K562 (cell line): ENCODE data around the gene CISD3. TPM values are rescaled to one million over a fixed set of nuclear protein-coding genes. Genes with fewer than 3 reads are reported as not detected.

ENCODE experiments used
- MYBL2 ChIP-seq, 2 experiments: fragments of 450-650 bp in 1 of 2; sonication (generic) in 1 of 2; formaldehyde crosslinking in 1 of 2; IDR thresholded peaks; 2 replicates each; pipeline versions ENCODE4 v1.6.1 to v1.8.1; 2017 to 2022; ENCODE audit warnings: borderline replicate concordance in 1 of 2, inconsistent platforms in 1 of 2, low read depth in 1 of 2, mild to moderate bottlenecking in 1 of 2, missing genetic modification reagents in 1 of 2, moderate library complexity in 1 of 2
- NR2C2 ChIP-seq, 2 experiments: fragments of 200-800 bp in 1 of 2; sonication (Bioruptor generic) in 1 of 2; sonication (generic) in 1 of 2; formaldehyde crosslinking in 1 of 2; IDR thresholded peaks; 2 replicates each; pipeline versions ENCODE4 v1.6.1 to v1.8.0; 2016 to 2022; ENCODE audit warnings: mild to moderate bottlenecking in 1 of 2, missing compliant biosample characterization in 1 of 2, missing genetic modification characterization in 1 of 2, missing genetic modification reagents in 1 of 2
- ZNF764 ChIP-seq: fragments of 250-450 bp; sonication (Bioruptor Pico); IDR thresholded peaks from 2 replicates; pipeline ENCODE4 v1.4.0; 2020; ENCODE audit warnings: low read depth, mild to moderate bottlenecking, moderate library complexity
- polyA plus RNA-seq, 8 experiments: library from polyadenylated mRNA; depleted of rRNA in 4 of 8; stranded (reverse) in 5 of 8; unstranded in 3 of 8; fragments of >200 nt; fragmentation: Nextera tagmentation in 2 of 8; fragmentation: Illumina TruSeq in 1 of 8; extraction: Ambion mirVana in 2 of 8; extraction: Trizol in 1 of 8; gene quantifications; 2 replicates each; pipeline versions ENCODE4 v1.2.1 to v1.2.3, GENCODE V29; 2011 to 2014; ENCODE audit warnings: inconsistent platforms in 1 of 8, missing spikeins in 1 of 8
- total RNA-seq, 7 experiments: library from RNA; depleted of rRNA in 6 of 7; stranded (reverse); fragments of >200 nt in 6 of 7; fragmentation: Illumina TruSeq in 2 of 7; extraction: Trizol in 2 of 7; gene quantifications; 2 replicates each; pipeline versions ENCODE4 v1.2.1 to v1.2.3, GENCODE V29; 2011 to 2021; ENCODE audit warnings: low replicate concordance in 1 of 7
- TF ChIP-seq, protein P1 (sequence below): sonication (generic); formaldehyde crosslinking; IDR thresholded peaks from 2 replicates; pipeline ENCODE4 v1.8.0; 2023; ENCODE audit warnings: missing genetic modification reagents, mild to moderate bottlenecking, borderline replicate concordance
- TF ChIP-seq, protein P2 (sequence below): fragments of 450-650 bp; IDR thresholded peaks from 2 replicates; pipeline ENCODE4 v1.6.1; 2016; ENCODE audit warnings: mild to moderate bottlenecking, moderate library complexity
- TF ChIP-seq, protein P3 (sequence below): fragments of 200-800 bp; sonication (Bioruptor generic); IDR thresholded peaks from 2 replicates; pipeline ENCODE4 v1.6.1; 2017; ENCODE audit warnings: missing genetic modification characterization, missing compliant biosample characterization

Gene CISD3
- total and polyA plus RNA-seq, 9 of the 15 experiments (the other 6 are each of a cell fraction or from before 2014, with no cell fraction given), result 5.0 to 60.7 (median 15.7) TPM

GRCh38 chr17:38747463-38748148 lies 17.5 kb downstream of the CISD3 start (continued):
- TF ChIP-seq, protein P1, sequence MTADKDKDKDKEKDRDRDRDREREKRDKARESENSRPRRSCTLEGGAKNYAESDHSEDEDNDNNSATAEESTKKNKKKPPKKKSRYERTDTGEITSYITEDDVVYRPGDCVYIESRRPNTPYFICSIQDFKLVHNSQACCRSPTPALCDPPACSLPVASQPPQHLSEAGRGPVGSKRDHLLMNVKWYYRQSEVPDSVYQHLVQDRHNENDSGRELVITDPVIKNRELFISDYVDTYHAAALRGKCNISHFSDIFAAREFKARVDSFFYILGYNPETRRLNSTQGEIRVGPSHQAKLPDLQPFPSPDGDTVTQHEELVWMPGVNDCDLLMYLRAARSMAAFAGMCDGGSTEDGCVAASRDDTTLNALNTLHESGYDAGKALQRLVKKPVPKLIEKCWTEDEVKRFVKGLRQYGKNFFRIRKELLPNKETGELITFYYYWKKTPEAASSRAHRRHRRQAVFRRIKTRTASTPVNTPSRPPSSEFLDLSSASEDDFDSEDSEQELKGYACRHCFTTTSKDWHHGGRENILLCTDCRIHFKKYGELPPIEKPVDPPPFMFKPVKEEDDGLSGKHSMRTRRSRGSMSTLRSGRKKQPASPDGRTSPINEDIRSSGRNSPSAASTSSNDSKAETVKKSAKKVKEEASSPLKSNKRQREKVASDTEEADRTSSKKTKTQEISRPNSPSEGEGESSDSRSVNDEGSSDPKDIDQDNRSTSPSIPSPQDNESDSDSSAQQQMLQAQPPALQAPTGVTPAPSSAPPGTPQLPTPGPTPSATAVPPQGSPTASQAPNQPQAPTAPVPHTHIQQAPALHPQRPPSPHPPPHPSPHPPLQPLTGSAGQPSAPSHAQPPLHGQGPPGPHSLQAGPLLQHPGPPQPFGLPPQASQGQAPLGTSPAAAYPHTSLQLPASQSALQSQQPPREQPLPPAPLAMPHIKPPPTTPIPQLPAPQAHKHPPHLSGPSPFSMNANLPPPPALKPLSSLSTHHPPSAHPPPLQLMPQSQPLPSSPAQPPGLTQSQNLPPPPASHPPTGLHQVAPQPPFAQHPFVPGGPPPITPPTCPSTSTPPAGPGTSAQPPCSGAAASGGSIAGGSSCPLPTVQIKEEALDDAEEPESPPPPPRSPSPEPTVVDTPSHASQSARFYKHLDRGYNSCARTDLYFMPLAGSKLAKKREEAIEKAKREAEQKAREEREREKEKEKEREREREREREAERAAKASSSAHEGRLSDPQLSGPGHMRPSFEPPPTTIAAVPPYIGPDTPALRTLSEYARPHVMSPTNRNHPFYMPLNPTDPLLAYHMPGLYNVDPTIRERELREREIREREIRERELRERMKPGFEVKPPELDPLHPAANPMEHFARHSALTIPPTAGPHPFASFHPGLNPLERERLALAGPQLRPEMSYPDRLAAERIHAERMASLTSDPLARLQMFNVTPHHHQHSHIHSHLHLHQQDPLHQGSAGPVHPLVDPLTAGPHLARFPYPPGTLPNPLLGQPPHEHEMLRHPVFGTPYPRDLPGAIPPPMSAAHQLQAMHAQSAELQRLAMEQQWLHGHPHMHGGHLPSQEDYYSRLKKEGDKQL (CRISPR knock-in tag), result no peak
- TF ChIP-seq, protein P2, sequence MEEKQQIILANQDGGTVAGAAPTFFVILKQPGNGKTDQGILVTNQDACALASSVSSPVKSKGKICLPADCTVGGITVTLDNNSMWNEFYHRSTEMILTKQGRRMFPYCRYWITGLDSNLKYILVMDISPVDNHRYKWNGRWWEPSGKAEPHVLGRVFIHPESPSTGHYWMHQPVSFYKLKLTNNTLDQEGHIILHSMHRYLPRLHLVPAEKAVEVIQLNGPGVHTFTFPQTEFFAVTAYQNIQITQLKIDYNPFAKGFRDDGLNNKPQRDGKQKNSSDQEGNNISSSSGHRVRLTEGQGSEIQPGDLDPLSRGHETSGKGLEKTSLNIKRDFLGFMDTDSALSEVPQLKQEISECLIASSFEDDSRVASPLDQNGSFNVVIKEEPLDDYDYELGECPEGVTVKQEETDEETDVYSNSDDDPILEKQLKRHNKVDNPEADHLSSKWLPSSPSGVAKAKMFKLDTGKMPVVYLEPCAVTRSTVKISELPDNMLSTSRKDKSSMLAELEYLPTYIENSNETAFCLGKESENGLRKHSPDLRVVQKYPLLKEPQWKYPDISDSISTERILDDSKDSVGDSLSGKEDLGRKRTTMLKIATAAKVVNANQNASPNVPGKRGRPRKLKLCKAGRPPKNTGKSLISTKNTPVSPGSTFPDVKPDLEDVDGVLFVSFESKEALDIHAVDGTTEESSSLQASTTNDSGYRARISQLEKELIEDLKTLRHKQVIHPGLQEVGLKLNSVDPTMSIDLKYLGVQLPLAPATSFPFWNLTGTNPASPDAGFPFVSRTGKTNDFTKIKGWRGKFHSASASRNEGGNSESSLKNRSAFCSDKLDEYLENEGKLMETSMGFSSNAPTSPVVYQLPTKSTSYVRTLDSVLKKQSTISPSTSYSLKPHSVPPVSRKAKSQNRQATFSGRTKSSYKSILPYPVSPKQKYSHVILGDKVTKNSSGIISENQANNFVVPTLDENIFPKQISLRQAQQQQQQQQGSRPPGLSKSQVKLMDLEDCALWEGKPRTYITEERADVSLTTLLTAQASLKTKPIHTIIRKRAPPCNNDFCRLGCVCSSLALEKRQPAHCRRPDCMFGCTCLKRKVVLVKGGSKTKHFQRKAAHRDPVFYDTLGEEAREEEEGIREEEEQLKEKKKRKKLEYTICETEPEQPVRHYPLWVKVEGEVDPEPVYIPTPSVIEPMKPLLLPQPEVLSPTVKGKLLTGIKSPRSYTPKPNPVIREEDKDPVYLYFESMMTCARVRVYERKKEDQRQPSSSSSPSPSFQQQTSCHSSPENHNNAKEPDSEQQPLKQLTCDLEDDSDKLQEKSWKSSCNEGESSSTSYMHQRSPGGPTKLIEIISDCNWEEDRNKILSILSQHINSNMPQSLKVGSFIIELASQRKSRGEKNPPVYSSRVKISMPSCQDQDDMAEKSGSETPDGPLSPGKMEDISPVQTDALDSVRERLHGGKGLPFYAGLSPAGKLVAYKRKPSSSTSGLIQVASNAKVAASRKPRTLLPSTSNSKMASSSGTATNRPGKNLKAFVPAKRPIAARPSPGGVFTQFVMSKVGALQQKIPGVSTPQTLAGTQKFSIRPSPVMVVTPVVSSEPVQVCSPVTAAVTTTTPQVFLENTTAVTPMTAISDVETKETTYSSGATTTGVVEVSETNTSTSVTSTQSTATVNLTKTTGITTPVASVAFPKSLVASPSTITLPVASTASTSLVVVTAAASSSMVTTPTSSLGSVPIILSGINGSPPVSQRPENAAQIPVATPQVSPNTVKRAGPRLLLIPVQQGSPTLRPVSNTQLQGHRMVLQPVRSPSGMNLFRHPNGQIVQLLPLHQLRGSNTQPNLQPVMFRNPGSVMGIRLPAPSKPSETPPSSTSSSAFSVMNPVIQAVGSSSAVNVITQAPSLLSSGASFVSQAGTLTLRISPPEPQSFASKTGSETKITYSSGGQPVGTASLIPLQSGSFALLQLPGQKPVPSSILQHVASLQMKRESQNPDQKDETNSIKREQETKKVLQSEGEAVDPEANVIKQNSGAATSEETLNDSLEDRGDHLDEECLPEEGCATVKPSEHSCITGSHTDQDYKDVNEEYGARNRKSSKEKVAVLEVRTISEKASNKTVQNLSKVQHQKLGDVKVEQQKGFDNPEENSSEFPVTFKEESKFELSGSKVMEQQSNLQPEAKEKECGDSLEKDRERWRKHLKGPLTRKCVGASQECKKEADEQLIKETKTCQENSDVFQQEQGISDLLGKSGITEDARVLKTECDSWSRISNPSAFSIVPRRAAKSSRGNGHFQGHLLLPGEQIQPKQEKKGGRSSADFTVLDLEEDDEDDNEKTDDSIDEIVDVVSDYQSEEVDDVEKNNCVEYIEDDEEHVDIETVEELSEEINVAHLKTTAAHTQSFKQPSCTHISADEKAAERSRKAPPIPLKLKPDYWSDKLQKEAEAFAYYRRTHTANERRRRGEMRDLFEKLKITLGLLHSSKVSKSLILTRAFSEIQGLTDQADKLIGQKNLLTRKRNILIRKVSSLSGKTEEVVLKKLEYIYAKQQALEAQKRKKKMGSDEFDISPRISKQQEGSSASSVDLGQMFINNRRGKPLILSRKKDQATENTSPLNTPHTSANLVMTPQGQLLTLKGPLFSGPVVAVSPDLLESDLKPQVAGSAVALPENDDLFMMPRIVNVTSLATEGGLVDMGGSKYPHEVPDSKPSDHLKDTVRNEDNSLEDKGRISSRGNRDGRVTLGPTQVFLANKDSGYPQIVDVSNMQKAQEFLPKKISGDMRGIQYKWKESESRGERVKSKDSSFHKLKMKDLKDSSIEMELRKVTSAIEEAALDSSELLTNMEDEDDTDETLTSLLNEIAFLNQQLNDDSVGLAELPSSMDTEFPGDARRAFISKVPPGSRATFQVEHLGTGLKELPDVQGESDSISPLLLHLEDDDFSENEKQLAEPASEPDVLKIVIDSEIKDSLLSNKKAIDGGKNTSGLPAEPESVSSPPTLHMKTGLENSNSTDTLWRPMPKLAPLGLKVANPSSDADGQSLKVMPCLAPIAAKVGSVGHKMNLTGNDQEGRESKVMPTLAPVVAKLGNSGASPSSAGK, result no peak
- TF ChIP-seq ZNF764 (CRISPR knock-in tag) (no peak), MYBL2 (IDR thresholded peaks at IDR 0.05; ENCODE audit: low read depth) (no peak), MYBL2 (CRISPR knock-in tag; IDR thresholded peaks at IDR 0.05; ENCODE audit: borderline replicate concordance) (no peak), NR2C2 (CRISPR knock-in tag; IDR thresholded peaks at IDR 0.05) (no peak), NR2C2 (tag; IDR thresholded peaks at IDR 0.05) (no peak)
- TF ChIP-seq, protein P3, sequence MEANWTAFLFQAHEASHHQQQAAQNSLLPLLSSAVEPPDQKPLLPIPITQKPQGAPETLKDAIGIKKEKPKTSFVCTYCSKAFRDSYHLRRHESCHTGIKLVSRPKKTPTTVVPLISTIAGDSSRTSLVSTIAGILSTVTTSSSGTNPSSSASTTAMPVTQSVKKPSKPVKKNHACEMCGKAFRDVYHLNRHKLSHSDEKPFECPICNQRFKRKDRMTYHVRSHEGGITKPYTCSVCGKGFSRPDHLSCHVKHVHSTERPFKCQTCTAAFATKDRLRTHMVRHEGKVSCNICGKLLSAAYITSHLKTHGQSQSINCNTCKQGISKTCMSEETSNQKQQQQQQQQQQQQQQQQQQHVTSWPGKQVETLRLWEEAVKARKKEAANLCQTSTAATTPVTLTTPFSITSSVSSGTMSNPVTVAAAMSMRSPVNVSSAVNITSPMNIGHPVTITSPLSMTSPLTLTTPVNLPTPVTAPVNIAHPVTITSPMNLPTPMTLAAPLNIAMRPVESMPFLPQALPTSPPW, result peak; percentile 77
